HCT116 (cell line): ENCODE results near the gene STT3B. TPM values are rescaled to one million over a fixed set of nuclear protein-coding genes. Genes with fewer than 3 reads are reported as not detected.

Experiments
- ATAC-seq: fragments of 200-7000 bp; cut with Tn5 transposase; 2 replicates; pipeline ENCODE4 v1.9.1; 2020; ENCODE audit warnings: mild to moderate bottlenecking, moderate library complexity
- BruUV-seq: library from RNA; stranded (reverse); fragments of 400-500 nt; replicated peaks from 2 replicates; lab custom pipeline; 2021; lab: Mats Ljungman, UMichigan
- CTCF ChIA-PET: fragments of 300-600 bp; sonication (Branson Sonifier 250); formaldehyde crosslinking; loops from one replicate; lab custom pipeline; 2021; ENCODE audit warnings: antibody characterized with exemption; lab: Charles Lee
- POLR2A ChIA-PET: fragments of 300-600, 350-600 bp; sonication (Branson Sonifier 250); formaldehyde crosslinking; loops from one replicate; lab custom pipeline; 2021; ENCODE audit warnings: antibody characterized with exemption; lab: Charles Lee
- RAD21 ChIA-PET, 2 experiments: fragments of 300-600 bp; sonication (Branson Sonifier 250); formaldehyde crosslinking; loops; one replicate each; lab custom pipeline; 2023; ENCODE audit warnings: low total read pairs in 2 of 2; ENCODE audit not compliant: uncharacterized antibody in 2 of 2, unreplicated experiment in 2 of 2, low non-redundant PET in 1 of 2; lab: Charles Lee
- DNase-seq: peaks from one replicate; pipeline ENCODE4 v3.0.0-alpha.2; 2010; ENCODE audit warnings: low read depth, low spot score
- H2AFZ ChIP-seq: fragments of 200-600 bp; shearing (Covaris generic), sonication (generic); 2 replicates; pipeline ENCODE4 v1.6.1; 2017; ENCODE audit warnings: low read depth, mixed run types, mixed read lengths, antibody characterized with exemption, low read length; ENCODE audit not compliant: poor library complexity, severe bottlenecking
- H3K27ac ChIP-seq: 2 replicates; pipeline ENCODE4 v1.5.1; 2012; ENCODE audit warnings: low read depth, low read length
- H3K27me3 ChIP-seq: fragments of 200-600 bp; sonication (generic); 2 replicates; pipeline ENCODE4 v1.6.1; 2016; ENCODE audit warnings: mixed run types, low read length, mixed read lengths; ENCODE audit not compliant: insufficient read depth
- H3K36me3 ChIP-seq, 2 experiments: fragments of 200-500 bp in 1 of 2; fragments of 200-600 bp in 1 of 2; sonication (Bioruptor generic) in 1 of 2; sonication (generic) in 1 of 2; 2 replicates each; pipeline versions ENCODE4 v1.5.1 to v1.6.1; 2014 to 2016; ENCODE audit warnings: low read length in 2 of 2, inconsistent platforms in 1 of 2, mixed read lengths in 1 of 2, mixed run types in 1 of 2; ENCODE audit not compliant: insufficient read depth in 2 of 2, control insufficient read depth in 1 of 2
- H3K4me1 ChIP-seq, 2 experiments: fragments of 200-600 bp in 1 of 2; sonication (generic) in 1 of 2; 2 replicates each; pipeline versions ENCODE4 v1.5.1 to v1.6.1; 2012 to 2017; ENCODE audit warnings: low read length in 2 of 2, inconsistent platforms in 1 of 2, mild to moderate bottlenecking in 1 of 2, mixed read lengths in 1 of 2, mixed run types in 1 of 2, moderate library complexity in 1 of 2; ENCODE audit not compliant: insufficient read depth in 2 of 2, control insufficient read depth in 1 of 2
- H3K4me2 ChIP-seq: fragments of 200-600 bp; sonication (generic); 2 replicates; pipeline ENCODE4 v1.6.1; 2017; ENCODE audit warnings: mixed run types, low read length, mixed read lengths
- H3K4me3 ChIP-seq, 2 experiments: fragments of 200-600 bp in 1 of 2; sonication (generic) in 1 of 2; replicated peaks in 1 of 2; 2 replicates each; pipeline ENCODE4 v1.5.1; 2011 to 2016; ENCODE audit warnings: low read length in 2 of 2, control low read depth in 1 of 2, low read depth in 1 of 2, mild to moderate bottlenecking in 1 of 2, mixed read lengths in 1 of 2, mixed run types in 1 of 2
- H3K79me2 ChIP-seq: fragments of 200-600 bp; sonication (generic); 2 replicates; pipeline ENCODE4 v1.6.1; 2017; ENCODE audit warnings: mild to moderate bottlenecking, mixed run types, low read length, moderate library complexity, mixed read lengths; ENCODE audit not compliant: insufficient read depth
- H3K9ac ChIP-seq: fragments of 200-600 bp; sonication (generic); 2 replicates; pipeline ENCODE4 v1.6.1; 2016; ENCODE audit warnings: low read length, mixed read lengths
- H3K9me2 ChIP-seq: fragments of 200-600 bp; sonication (generic), shearing (Covaris generic); 2 replicates; pipeline ENCODE4 v1.6.1; 2017; ENCODE audit warnings: mixed run types, mild to moderate bottlenecking, moderate library complexity; ENCODE audit not compliant: insufficient read depth
- H3K9me3 ChIP-seq, 2 experiments: fragments of 200-500 bp in 1 of 2; fragments of 200-600 bp in 1 of 2; sonication (Bioruptor generic) in 1 of 2; sonication (generic) in 1 of 2; 2 replicates each; pipeline ENCODE4 v1.6.1; 2014 to 2017; ENCODE audit warnings: low read length in 2 of 2, mixed read lengths in 2 of 2, inconsistent platforms in 1 of 2, low read depth in 1 of 2, mild to moderate bottlenecking in 1 of 2, mixed run types in 1 of 2, moderate library complexity in 1 of 2; ENCODE audit not compliant: control insufficient read depth in 1 of 2, insufficient read depth in 1 of 2
- H4K20me1 ChIP-seq: fragments of 200-600 bp; sonication (generic), shearing (Covaris generic); 2 replicates; pipeline ENCODE4 v1.6.1; 2017; ENCODE audit warnings: mixed run types, mild to moderate bottlenecking, moderate library complexity; ENCODE audit not compliant: insufficient read depth
- CBX3 ChIP-seq: IDR thresholded peaks from 2 replicates; pipeline ENCODE4 v1.6.1; 2012; ENCODE audit warnings: low read depth
- EZH2 ChIP-seq: fragments of 200-600 bp; sonication (generic); IDR thresholded peaks from 2 replicates; pipeline ENCODE4 v1.6.1; 2017; ENCODE audit warnings: antibody characterized with exemption, mixed run types
- JUND ChIP-seq: IDR thresholded peaks from 2 replicates; pipeline ENCODE4 v1.6.1; 2012
- SP1 ChIP-seq: IDR thresholded peaks from 2 replicates; pipeline ENCODE4 v1.6.1; 2012; ENCODE audit warnings: low read depth
- TCF7L2 ChIP-seq: IDR thresholded peaks from 2 replicates; pipeline ENCODE4 v1.7.0; 2011; ENCODE audit warnings: borderline replicate concordance, inconsistent platforms; ENCODE audit not compliant: insufficient read depth, insufficient read length; ENCODE audit errors: extremely low read depth
- intact Hi-C: fragments of 100-400 bp; cut with micrococcal nuclease; formaldehyde crosslinking; loops from 2 replicates; pipeline ENCODE4 v1.10.0; 2022
- total RNA-seq: library from RNA; stranded (reverse); gene quantifications from one replicate; pipeline ENCODE4 v1.2.1, GENCODE V29; 2021; ENCODE audit not compliant: unreplicated experiment
- TF ChIP-seq, protein P1 (sequence below), 3 experiments: fragments of 200-600 bp in 1 of 3; sonication (generic) in 1 of 3; IDR thresholded peaks in 2 of 3; conservative IDR thresholded peaks in 1 of 3; 2 replicates each; pipeline ENCODE4 v1.5.1; 2012 to 2017; ENCODE audit warnings: low read depth in 2 of 3, low read length in 2 of 3, antibody characterized with exemption in 1 of 3, borderline replicate concordance in 1 of 3, control low read depth in 1 of 3, mild to moderate bottlenecking in 1 of 3, mixed read lengths in 1 of 3, mixed run types in 1 of 3, moderate library complexity in 1 of 3; ENCODE audit not compliant: insufficient read depth in 1 of 3

STT3B gene
- total RNA-seq, 1 experiment from 2014 or later: 131 TPM

- TF ChIP-seq TCF7L2: no peak
- no peak for TF ChIP-seq CBX3
- TF ChIP-seq EZH2: no peak
- TF ChIP-seq, protein P1, sequence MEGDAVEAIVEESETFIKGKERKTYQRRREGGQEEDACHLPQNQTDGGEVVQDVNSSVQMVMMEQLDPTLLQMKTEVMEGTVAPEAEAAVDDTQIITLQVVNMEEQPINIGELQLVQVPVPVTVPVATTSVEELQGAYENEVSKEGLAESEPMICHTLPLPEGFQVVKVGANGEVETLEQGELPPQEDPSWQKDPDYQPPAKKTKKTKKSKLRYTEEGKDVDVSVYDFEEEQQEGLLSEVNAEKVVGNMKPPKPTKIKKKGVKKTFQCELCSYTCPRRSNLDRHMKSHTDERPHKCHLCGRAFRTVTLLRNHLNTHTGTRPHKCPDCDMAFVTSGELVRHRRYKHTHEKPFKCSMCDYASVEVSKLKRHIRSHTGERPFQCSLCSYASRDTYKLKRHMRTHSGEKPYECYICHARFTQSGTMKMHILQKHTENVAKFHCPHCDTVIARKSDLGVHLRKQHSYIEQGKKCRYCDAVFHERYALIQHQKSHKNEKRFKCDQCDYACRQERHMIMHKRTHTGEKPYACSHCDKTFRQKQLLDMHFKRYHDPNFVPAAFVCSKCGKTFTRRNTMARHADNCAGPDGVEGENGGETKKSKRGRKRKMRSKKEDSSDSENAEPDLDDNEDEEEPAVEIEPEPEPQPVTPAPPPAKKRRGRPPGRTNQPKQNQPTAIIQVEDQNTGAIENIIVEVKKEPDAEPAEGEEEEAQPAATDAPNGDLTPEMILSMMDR (IDR thresholded peaks at IDR 0.05 in 2 of 3, conservative IDR thresholded peaks at IDR 0.05 in 1 of 3; ENCODE audit: borderline replicate concordance in 1 of 3, insufficient read depth in 1 of 3, low read depth in 2 of 3, low read length in 2 of 3): no peak
- TF ChIP-seq, all 23 proteins: peak for 0
Observed at GRCh38 chr3:31495971-31496665, 36.6 kb upstream of the STT3B start (continued).

GRCh38 chr3:31498791-31499190 lies 33.9 kb upstream of the STT3B start:
- RAD21 ChIA-PET: no interaction called here
- no peak overlapping the region for H2AFZ ChIP-seq
- ATAC-seq: no peak

More at GRCh38 chr3:31498791-31499190, 33.9 kb upstream of the STT3B start:
- no peaks in the 10 kb centered on the region for H3K79me2 ChIP-seq
- no peak overlapping the region for H3K4me2 ChIP-seq
- H3K4me1 ChIP-seq: no peaks in the 10 kb centered on the region
- TF ChIP-seq EZH2 (no peak), CBX3 (no peak), SP1 (no peak), JUND (no peak)
- H3K9me3 ChIP-seq: no peaks in the 10 kb centered on the region
- no peak overlapping the region for H3K27ac ChIP-seq
- no TSS peak for BruUV-seq
- no peak overlapping the region for H3K4me3 ChIP-seq
- H3K9ac ChIP-seq: no peak overlapping the region
- no peaks in the 10 kb centered on the region for H3K27me3 ChIP-seq
- POLR2A ChIA-PET: no interaction called here
- H3K9me2 ChIP-seq: no peaks in the 10 kb centered on the region
- intact Hi-C loops: no loop called here
- DNase-seq: no peak
- no peaks in the 10 kb centered on the region for H4K20me1 ChIP-seq
- CTCF ChIA-PET: interaction anchor here (0.7 kb wide), 1 partner anchor 34 kb away, joined by 4 read pairs; the partner anchor contains the start of gene STT3B
- H3K36me3 ChIP-seq: no peaks in the 10 kb centered on the region
